Smooth muscle cell of the coronary artery (primary cell): ENCODE results near the gene MLLT6. TPM values are rescaled to one million over a fixed set of nuclear protein-coding genes. Genes with fewer than 3 reads are reported as not detected.

Source experiments
- total RNA-seq: library from RNA; depleted of rRNA; stranded (reverse); fragments of >200 nt; gene quantifications from 2 replicates; pipeline ENCODE4 v1.2.3, GENCODE V29; 2014; ENCODE audit warnings: low replicate concordance

Gene MLLT6
- 17.1 and 44.8 TPM in 2 replicates for total RNA-seq

GRCh38 chr17:38704606-38705522 lies at the start of gene MLLT6:
TSS of gene MLLT6 (plus strand) at chr17:38705273. CDS start at chr17:38705633, 360 bp downstream.

DNA sequence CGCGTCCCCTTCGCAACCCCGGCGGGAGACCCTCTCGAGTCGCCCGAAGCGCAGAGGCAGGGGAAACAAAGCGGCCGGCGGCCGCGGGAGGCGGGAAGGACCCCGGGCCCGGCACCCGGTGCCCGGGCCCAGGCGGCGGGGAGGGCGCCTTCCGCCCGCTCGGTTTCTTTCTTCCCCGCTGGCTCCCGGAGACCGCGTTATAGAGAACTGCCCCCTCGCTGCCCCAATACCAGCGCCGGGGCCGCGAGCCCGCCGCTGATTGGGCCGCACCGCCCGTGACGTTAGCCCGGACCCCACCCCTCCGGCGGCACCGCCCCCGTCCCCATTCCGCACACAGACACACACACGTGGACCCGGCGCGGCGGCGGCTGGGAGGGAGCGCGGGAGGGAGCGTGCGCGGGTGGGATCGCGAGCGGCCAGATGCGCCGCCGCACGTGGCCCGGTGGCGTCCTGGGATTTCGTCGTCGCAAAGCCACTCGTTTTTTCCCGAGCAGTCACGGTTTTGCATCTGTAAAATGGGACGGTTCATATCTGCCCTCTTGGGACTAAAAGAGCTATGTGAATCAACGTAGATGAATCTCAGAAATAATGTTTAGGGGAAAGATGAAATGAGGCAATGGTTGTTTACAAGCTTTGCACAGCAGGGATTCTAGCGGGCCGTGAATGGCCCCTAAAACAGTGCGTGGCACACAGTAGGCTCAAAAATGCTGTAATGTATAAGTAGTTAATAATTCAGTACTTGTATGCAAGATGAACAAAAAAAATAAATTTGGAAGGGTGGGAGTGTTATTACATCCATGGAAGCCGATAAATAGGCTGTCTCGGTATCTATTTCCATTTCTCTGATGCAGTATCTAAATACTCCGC lies 30.1 kb upstream of the MLLT6 start, which contains the start of gene EPOP:
EPOP (minus strand) TSS at position 209 of the 867 bp plus-strand sequence. CDS start 462 bp downstream, outside the sequence.

GRCh38 chr17:38729886-38730525 lies 24.9 kb downstream of the MLLT6 start, which contains the start of gene CISD3:
TSS of gene CISD3 (plus strand) at chr17:38730341. CDS start at chr17:38730359, 18 bp downstream.

GRCh38 chr17:38748149-38748891 lies 43.2 kb downstream of the MLLT6 start, which contains the start of gene PCGF2:
TSS of gene PCGF2 (minus strand) at chr17:38748336. CDS start at chr17:38740402, 7,934 bp downstream.

DNA sequence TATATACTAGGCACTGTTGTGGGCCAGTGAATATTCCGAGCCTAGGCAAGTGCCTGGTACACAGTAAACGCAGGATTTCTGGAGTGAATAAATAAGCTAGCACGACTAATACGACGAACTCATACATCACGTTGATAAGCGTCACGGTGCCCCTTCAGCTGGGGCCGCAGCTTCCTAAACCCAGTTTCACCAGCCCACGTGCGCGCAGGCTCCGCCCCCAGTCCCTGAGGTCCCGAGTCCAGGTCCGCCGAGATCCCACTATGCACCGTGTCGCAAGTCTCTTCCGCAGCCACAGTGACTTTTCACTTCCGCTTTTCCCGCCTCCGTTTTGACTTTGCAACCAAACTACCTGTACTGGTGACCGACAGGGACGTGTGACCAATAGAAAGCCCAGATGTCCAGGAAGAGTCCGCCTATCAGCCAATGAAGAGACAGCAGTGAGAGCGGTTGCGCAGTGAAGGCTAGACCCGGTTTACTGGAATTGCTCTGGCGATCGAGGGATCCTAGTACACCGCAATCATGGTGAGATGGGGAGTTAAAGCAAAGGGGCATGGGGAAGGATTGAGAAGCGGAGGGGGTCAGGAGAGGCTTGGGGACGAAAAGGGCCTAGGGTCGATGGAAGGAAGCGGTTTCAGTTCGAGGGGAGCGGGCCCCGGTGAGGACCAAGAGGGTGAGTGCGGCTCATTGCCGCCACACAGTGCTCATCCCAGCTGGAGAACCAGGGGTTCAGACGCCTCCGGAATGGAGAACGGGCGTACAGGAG lies 47.4 kb downstream of the MLLT6 start, which contains the start of gene PSMB3:
PSMB3 (plus strand) TSS at position 434 of the 763 bp plus-strand sequence; CDS start at position 520, 86 bp downstream.

Other genes with a start within 250 kb of the MLLT6 start
- under 0.01 and 0.12 TPM in 2 replicates for gene SRCIN1, start 99.3 kb upstream of the MLLT6 start, total RNA-seq
- gene EPOP, start 30.3 kb upstream of the MLLT6 start, total RNA-seq, result 0.12 and 0.90 TPM in 2 replicates
- 1.8 and 4.5 TPM in 2 replicates for gene CISD3, start 25.1 kb downstream of the MLLT6 start, total RNA-seq
- gene PCGF2, start 43.1 kb downstream of the MLLT6 start, total RNA-seq, result 1.5 and 5.3 TPM in 2 replicates
- gene PSMB3, start 47.5 kb downstream of the MLLT6 start, total RNA-seq, result 453 and 499 TPM in 2 replicates
- gene PIP4K2B, start 94.3 kb downstream of the MLLT6 start, total RNA-seq, result 38.9 and 90.7 TPM in 2 replicates
- gene CWC25, start 120.0 kb downstream of the MLLT6 start, total RNA-seq, result 6.6 and 8.1 TPM in 2 replicates
- gene RPL23, start 148.4 kb downstream of the MLLT6 start, total RNA-seq, result 3,022 and 3,163 TPM in 2 replicates
- gene LASP1, start 164.8 kb downstream of the MLLT6 start, total RNA-seq, result 72.4 and 76.5 TPM in 2 replicates